Activated CD8-positive, alpha-beta memory T cell treated with anti-CD3 and anti-CD28 coated beads for 1 hour (primary cell): ENCODE results near the gene ZNF280D.
"Not testable (repeated sequence)": the region's sequence is repeated elsewhere in the genome, so short reads cannot be mapped to it uniquely, and the experiment has no call there.

Experiments used
- DNase-seq, 2 donors: peaks; one replicate each; pipeline ENCODE4 v3.0.0-alpha.2; 2020; ENCODE audit warnings: low read depth in 1 of 2; ENCODE audit errors: extremely low read depth in 1 of 2

Gene ZNF280D, protein sequence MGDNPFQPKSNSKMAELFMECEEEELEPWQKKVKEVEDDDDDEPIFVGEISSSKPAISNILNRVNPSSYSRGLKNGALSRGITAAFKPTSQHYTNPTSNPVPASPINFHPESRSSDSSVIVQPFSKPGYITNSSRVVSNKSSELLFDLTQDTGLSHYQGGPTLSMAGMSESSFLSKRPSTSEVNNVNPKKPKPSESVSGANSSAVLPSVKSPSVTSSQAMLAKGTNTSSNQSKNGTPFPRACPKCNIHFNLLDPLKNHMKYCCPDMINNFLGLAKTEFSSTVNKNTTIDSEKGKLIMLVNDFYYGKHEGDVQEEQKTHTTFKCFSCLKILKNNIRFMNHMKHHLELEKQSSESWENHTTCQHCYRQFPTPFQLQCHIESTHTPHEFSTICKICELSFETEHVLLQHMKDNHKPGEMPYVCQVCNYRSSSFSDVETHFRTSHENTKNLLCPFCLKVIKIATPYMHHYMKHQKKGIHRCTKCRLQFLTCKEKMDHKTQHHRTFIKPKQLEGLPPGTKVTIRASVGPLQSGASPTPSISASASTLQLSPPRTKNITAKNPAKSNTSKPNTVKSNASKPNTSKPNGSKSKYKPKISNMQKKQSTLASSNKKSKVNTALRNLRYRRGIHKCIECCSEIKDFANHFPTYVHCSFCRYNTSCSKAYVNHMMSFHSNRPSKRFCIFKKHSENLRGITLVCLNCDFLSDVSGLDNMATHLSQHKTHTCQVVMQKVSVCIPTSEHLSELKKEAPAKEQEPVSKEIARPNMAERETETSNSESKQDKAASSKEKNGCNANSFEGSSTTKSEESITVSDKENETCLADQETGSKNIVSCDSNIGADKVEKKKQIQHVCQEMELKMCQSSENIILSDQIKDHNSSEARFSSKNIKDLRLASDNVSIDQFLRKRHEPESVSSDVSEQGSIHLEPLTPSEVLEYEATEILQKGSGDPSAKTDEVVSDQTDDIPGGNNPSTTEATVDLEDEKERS

DNA sequence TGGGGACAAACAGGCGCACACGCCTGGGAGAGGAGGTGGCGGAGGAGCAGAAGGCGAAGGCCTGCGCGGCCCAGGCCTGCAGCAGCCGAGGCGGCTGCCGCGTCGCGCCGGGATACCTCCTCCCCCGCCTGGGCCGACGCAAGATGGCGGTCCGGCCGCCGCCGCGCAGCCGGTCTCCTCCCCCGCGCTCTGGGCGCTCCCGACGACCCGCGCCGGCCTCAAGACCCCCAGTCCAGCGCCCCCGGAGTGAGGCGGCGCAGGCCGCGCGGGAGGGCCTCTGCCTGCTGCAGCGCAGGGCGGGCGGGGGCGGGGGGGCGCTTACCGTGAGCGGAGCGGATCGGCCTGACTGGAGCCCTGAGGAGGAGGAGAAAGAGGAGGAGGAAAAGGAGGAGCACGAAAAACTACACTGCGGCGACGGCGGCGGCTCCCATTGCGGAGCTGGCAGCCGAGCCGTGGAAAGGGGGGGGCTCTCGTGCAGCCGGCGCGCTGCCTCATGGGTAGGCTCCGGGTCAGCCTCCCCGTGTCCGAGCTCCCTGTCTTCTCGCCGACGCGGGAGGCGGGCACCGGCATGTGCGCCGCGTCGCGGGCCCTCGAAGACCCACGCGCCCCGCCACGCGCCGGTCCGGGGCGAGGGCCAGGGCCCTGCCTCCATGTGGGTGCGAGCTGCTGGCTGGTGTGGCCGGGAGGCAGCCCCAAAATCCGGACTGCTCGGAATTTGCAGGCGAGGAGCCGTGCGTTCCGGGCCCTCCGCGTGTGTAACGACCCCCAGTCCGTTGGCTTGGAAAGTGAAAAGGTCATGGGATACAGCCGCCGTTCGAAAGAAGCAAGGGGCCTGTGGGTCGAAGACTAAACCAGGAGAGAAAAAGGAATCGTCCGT lies at the start of gene ZNF280D:
ZNF280D (minus strand) TSS at position 374 of the 877 bp plus-strand sequence. CDS start 26,400 bp downstream, outside the sequence.
- DNase-seq, result peak; percentile 47 to 60

DNA sequence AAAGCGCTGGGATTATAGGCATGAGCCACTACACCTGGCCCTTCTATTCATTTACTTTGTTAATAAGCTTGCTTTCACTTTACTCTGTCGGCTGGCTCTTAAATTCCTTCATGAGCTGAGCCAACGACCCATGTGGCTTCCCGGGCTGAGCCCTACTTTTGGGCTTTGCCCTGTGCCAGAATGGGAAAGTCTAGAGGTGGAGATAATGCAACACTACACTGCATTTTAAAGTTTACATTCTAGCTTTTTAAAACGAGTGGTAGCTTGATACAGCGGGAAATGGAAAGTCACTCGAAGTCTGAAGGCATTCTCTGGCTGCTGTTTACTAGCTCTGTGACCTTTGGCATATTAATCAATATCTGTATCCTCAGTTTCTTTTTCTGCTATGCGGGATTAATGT lies 49.0 kb upstream of the ZNF280D start:
- DNase-seq, result no peak

DNA sequence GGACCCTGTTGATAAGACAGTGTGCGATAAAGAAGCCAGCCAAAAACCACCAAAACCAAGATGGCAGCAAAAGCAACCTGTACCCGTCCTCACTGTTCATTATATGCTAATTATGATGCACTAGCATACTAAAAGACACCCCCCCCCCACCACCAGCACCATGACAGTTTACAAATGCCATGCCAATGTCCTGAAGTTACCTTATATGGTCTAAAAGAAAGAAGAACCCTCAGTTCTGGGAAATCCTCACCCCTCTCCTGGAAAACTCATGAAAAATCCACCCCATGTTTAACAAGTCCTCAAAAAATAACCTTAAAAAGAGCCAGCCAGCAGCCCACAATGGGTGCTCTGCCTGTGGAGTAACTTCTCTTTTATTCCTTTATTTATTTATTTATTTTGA lies 48.4 kb upstream of the ZNF280D start:
- no peak for DNase-seq

DNA sequence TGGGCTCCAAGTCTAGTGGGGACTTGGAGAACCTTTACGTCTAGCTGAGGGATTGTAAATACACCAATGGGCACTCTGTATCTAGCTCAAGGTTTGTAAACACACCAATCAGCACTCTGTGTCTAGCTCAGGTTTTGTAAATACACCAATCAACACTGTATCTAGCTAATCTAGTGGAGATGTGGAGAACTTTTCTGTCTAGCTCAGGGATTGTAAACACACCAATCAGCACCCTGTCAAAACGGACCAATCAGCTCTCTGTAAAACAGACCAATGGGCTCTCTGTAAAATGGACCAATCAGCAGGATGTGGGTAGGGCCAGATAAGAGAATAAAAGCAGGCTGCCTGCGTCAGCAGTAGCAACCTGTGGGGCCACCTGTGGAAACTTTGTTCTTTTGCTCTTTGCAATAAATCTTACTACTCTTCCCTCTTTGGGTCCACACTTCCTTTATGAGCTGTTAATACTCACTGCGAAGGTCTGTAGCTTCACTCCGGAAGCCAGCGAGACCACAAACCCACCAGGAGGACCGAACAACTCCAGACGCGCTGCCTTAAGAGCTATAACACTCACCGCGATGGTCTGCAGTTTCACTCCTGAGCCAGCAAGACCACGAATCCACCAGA lies 46.9 kb upstream of the ZNF280D start:
- DNase-seq, result not testable (repeated sequence)

DNA sequence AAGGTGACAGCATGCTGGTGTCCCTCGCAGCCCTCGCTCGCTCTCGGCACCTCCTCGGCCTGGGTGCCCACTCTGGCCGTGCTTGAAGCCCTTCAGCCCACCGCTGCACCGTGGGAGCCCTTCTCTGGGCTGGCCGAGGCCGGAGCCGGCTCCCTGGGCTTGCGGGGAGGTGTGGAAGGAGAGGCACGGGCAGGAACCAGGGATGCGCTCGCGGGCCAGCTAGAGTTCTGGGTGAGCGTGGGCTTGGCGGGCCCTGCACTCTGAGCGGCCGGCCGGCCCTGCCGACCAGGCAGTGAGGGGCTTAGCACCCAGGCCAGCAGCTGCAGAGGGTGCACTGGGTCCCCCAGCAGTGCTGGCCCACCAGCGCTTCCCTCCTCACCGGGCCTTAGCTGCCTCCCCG lies 46.1 kb upstream of the ZNF280D start:
- DNase-seq, result not testable (repeated sequence)

DNA sequence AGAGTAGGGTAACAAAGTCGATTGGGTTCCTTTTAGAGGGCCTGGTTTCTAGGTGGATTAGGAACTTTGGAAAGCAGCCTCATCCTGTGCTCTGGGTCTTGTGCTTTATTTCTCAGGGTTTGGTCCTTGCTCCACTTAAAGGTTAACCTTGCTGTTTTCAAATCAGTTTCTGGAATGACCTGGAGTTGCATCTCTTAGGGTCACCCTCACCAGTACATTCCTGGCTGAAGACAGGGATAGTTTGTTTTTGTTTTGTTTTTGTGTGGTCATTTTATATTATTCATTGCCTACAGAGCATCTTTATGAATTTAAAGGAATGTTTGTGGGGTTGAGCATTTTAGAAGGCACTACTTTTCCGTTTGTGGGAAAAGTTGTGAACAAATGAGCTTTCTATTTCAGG lies 45.5 kb upstream of the ZNF280D start:
- no peak for DNase-seq

DNA sequence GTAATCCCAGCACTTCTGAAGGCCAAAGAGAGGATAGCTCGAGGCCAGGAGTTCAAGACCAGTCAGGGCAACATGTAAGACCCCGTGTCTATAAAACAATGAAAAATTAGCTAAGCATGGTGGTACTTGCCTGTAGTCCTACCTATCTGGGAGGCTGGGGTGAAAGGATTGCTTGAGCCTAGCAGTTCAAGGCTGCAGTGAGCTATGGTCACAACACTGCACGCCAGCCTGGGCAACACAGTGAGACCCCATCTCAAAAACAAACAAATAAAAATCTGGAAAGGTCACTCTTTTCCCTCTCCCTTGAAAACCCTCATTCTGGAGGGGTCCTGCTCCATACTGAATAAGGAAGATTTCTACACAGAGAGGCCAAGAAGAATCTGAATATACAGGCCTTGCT lies 43.5 kb upstream of the ZNF280D start:
- no peak for DNase-seq

DNA sequence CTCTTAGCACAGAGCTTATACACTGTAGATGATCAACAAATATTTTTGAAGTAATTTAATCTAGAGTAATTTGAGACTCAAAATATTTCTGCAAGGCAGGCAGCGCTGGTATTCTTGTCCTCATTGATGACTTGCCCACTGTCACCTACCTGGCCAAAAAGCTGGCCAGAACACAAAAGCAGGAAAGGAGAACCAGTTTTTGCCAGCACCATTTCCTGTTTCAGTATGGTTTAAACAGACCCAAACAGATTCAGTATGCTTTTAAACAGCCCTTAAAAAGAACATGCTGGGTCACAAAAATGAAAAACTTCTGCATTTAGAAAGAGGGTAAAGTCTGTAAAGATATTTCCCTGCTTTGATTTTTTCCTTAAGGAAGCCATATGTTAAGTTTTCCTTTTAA lies 42.3 kb upstream of the ZNF280D start:
- DNase-seq, result no peak

DNA sequence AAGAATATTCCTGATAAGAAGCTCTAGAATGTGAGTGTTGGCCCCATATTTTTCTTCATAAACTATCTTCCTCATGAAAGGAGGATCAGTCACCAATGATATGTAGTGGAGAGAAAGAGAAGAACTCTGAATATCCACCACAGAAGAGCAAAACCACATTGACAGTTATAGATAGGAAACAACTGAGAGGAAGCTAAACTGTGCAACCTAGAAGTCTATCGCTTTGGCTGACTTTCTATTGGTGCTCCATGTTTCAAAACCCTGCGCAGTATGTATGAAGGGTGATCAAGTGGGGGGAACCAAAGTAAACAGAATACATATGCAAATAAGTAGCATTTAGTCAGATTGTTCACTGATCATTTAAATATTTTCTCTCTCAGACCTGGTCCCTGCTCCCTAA lies 41.0 kb upstream of the ZNF280D start:
- DNase-seq, result no peak

DNA sequence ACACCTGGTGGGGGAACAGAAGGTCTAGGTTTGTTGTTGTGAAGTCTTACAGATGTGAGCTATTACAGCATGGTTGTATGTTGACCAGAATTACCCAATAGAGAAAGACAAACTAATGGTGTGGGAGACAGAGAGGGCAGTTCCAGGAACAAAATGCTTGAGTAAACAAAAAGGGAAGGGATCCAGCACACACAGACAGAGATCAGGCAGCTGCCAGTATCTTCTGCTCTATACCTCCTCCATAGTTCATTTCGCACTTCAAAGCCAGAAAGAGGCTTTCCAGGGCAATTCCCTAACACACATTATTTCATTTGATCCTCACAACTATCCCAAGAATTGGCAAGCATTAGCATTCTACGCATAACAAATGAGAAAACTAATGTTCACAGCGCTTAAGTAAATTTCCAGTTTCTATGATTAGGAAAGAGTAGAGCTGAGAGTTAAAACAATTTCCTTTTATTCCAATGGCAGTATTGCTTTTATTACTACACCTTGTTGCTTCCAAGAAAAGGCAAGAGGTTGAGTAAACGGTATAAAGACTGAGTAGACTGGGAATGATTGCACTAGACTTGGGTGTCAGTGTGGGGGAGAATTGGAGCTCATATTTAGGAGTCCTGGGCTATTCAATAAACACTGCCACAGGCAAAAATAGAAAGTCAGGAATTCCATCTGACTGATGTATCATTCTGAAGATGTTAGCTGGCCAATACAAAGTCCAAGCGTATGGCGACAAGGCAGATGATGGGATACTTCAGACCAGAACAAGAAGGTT lies 39.7 kb upstream of the ZNF280D start:
- DNase-seq, result no peak

DNA sequence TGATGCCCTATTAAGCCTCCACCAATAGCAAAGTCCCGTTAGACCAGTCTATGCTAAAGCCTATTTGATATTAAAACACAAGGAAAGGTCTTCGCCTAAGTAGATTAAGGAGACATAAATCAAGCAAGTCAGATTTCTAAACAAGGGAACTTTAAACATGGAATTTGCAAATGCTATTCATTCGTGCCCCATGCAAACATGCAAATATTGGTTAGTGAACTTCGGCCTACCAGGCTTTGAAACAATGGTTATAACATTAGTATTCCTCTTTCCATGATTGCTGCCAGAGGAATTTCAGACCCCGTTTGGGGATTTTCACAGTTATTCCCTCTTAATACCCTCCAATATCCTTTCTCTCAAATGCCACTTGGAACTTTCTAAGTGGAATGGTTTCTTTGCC lies 36.9 kb upstream of the ZNF280D start:
- DNase-seq, result no peak

DNA sequence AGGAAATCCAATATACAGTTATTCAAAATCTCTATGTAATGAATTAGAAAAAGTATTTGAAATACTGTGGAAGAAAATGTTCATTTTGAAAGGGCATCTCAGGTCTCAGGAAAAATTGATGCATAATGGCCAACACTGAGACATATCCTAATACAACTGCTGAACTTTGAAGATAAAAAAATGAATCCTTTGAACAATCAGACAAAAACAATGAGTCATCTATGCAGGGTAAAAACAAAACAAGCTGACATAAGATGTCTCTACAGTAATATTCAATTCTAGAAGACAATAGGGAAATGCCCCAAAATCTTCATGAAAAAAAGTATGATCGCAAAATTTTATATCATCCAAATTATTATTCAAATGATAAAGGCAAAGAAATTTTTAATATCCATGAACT lies 34.0 kb upstream of the ZNF280D start:
- DNase-seq, result no peak

DNA sequence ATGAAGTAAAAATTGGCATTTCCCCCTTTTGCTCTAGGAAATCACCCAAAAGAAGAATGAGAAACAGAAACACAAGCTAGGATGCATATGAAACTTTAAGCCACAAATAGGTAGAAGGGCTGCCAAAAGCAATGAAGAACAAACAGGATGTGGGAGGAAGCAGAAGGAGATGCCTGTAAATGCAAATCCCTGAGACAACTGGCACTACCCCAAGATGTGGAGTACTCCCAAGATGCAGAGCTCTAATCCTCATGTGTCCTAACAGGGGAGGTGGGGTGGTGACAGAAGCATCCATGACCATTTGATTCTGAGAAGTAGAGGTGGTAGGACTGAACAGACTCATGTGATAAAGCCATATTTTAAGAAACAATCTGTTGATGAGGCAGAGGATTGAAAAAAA lies 31.9 kb upstream of the ZNF280D start:
- no peak for DNase-seq

DNA sequence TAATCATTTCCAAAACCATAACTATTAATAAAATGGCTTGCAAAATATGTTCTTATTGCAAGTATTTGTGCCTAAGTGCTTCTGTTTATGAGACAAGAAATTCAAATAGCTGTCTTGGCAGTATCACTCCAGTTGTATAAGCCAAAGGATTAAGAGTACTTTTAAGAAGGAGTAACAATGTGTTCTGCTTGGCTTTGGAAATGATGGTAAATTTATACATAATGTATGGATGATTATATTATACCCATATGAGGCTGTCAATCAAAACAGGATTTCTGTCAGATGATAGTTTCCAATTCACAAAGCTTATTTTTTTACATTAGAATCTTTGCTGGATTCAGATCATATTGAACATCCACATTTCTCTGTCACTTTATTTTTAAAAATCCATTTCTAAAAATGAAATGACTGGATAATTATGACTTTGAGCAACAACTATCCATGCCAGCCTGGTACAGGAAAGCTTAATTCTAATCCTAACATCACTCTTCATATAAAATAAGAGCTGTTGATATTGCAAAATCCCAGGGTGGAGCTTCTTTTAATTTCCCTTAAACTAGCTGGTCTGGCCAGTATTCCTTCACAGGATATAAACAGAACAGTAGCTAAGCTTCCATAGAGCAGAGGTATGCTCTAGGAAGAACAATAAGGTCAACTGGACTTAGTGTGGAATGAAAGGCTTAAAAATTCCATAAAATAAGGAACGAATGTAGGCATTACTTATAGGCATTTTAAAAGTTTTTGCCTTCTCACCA lies 30.0 kb upstream of the ZNF280D start:
- DNase-seq, result no peak

DNA sequence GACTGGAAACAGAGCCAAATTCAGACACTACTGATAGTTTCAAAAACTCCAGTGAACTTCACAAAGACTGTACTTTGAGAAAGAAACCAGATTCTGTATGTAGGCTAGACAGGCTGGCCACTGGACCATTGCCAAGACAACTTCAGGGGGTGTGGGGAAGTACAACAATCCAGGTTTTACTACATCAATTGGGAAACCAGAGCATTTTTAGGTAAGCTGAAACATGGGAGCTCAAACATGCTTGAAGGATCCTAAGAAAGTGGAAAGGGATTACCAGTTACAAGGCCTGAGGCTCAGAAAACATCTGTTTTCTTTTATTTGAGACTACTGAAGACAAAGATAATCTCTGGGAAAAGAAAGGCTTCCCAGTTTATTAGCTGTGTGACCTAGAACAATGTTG lies 26.9 kb upstream of the ZNF280D start:
- no peak for DNase-seq

DNA sequence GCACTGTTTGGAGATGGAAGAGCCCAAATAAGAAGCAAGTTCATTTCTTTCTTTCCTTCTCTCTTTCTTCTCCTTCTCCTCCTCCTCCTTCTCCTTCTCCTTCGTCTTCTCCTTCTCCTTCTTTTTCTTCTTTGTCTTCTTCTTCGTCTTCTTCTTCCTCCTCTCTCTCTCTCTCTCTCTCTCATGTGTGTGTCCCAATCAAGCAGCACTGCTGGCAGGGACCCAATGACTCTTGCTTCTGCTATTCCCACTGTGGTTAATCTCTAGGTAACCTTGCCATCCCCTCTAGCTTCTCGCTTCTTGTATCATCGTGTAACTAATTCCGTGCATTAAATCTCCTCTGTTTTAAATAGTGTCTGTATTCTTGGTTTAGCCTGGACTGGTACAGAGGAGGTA lies 26.1 kb upstream of the ZNF280D start:
- DNase-seq, result no peak

DNA sequence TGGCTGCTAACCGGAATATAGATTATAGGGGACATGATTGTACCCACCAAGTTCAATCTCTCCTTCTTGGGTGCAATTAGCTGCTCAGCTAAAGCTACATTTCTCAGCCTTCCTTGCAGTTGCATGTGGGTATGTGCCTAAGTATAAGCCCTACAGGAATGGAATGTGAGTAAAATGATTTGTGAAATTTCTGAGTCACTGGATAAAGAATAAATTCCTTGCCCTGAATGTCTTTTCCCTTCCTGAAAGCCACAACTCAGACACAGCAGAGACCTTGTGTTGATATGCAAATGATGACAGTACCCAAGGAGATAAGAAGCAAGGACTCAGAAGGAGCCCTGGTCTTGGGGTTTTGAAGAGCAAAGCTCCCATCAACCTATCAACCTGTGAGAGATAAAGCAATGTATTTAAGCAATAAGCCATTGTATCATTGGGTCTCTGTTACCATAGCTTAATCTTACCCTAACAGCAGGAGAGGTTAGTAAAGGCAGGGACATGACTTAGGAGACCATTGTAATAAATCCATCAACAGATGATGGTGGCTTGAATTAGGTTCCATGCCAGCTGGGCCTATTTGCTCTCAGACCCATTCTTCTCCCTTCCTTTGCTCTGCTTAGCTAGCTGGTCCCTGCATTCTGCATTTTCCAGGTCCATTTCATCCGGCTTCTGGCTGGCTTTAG lies 25.6 kb upstream of the ZNF280D start:
- no peak for DNase-seq

DNA sequence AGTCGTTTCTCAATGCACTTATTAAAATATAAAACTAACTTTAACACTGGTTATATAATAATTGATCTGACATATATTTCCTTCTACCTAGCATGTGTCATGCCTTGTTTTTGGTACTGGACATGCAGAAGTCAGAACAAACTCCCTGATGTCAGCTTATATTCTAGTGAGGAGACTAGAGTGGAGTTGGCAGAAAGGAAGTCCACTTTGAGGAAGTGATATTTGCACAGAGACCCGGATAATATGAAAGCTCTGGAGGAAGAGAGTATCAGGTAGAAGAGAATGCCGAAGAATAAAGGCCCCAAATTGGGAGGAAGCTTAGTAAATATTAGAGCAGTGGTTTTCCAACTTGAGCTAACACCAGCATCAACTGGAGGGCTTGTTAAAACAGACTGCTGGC lies 24.6 kb upstream of the ZNF280D start:
- DNase-seq, result no peak
